ENCODE results near the gene UPF1.

The UPF1 gene

GRCh38 chr19:18791315-18791678, 40.5 kb upstream of the UPF1 start:
- Histone ChIP-seq H3K9ac (ENCODE audit: low read depth, low read length) (no peak overlapping the region), H3K36me3 (ENCODE audit: control insufficient read depth, insufficient read depth, low read length) (no peaks in the 10 kb centered on the region), H3K4me3 (ENCODE audit: low read depth, low read length) (peak overlapping the region; percentile 71), H3K9me3 (ENCODE audit: control insufficient read depth, insufficient read depth, low read length) (no peaks in the 10 kb centered on the region), H3K27me3 (ENCODE audit: control insufficient read depth, insufficient read depth, low read length) (peaks cover 77% of the 10 kb centered on the region), H3K4me1 (ENCODE audit: control insufficient read depth, insufficient read depth, low read length) (peaks cover 3% of the 10 kb centered on the region)

- Histone ChIP-seq H3K27me3 (ENCODE audit: control insufficient read depth, insufficient read depth, low read length) (peaks cover 66% of the 10 kb centered on the region), H3K9me3 (ENCODE audit: control insufficient read depth, insufficient read depth, low read length) (no peaks in the 10 kb centered on the region), H3K36me3 (ENCODE audit: control insufficient read depth, insufficient read depth, low read length) (no peaks in the 10 kb centered on the region), H3K9ac (ENCODE audit: low read depth, low read length) (no peak overlapping the region), H3K4me1 (ENCODE audit: control insufficient read depth, insufficient read depth, low read length) (peaks cover 3% of the 10 kb centered on the region), H3K4me3 (ENCODE audit: low read depth, low read length) (no peak overlapping the region)
These were observed 39.1 kb upstream of the UPF1 start for GRCh38 chr19:18792661-18793060.

DNA sequence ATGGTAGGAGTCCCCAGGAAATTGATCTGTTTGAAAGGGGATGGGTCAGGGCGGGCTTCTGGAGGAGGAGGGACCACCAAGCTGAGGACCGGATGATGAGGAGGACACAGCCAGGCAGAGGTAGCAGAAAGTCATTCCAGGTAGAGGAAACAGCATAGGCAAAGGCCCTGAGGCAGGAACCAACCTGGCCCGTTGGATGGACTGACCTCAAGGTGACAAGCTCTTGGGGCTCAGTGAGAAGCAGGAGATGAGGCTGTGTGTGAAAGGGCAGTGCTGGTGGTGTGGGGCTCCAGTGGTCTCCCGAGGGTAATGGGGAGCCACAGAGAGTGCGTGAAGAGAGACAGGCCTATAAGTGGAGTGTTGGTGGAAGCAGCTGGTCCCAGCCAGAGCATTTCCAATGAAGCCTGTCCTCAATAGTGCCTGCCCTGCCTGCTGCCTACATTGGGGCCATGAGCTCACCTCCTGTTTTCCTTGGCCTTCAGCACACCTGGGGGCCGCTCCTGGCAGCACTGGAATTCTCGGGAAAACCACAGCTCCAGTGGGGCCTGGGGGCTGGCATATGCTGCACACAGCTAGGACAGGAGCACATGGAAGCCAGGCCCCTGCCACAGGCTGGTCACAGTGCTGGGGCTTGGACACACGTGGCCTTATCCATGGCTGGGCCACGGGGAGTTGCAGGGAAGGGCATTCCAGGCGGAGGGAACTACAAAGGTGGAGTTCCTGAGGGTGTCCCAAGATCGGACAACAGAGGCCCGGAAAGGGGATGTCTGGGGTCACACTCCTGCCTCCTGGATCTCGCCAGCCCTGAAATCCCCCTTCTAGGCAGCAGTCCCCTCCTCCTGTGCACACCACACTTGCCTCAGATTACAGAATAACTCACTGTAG, 38.4 kb upstream of the UPF1 start:
- H3K27me3 ChIP-seq (ENCODE audit: control insufficient read depth, insufficient read depth, low read length) = peaks cover 60% of the 10 kb centered on the region

GRCh38 chr19:18794029-18794313, 37.8 kb upstream of the UPF1 start:
- H3K4me3 ChIP-seq (ENCODE audit: low read depth, low read length) = no peak overlapping the region
- H3K9me3 ChIP-seq (ENCODE audit: control insufficient read depth, insufficient read depth, low read length) = no peaks in the 10 kb centered on the region
- H3K36me3 ChIP-seq (ENCODE audit: control insufficient read depth, insufficient read depth, low read length) = no peaks in the 10 kb centered on the region
- peaks cover 58% of the 10 kb centered on the region for H3K27me3 ChIP-seq (ENCODE audit: control insufficient read depth, insufficient read depth, low read length)
- H3K4me1 ChIP-seq (ENCODE audit: control insufficient read depth, insufficient read depth, low read length) = peaks cover 3% of the 10 kb centered on the region
- H3K9ac ChIP-seq (ENCODE audit: low read depth, low read length) = no peak overlapping the region

More for the DNA sequence above, 38.4 kb upstream of the UPF1 start:
- Histone ChIP-seq H3K36me3 (ENCODE audit: control insufficient read depth, insufficient read depth, low read length) (no peaks in the 10 kb centered on the region), H3K9ac (ENCODE audit: low read depth, low read length) (no peak overlapping the region), H3K9me3 (ENCODE audit: control insufficient read depth, insufficient read depth, low read length) (no peaks in the 10 kb centered on the region), H3K4me3 (ENCODE audit: low read depth, low read length) (no peak overlapping the region), H3K4me1 (ENCODE audit: control insufficient read depth, insufficient read depth, low read length) (peaks cover 3% of the 10 kb centered on the region)

DNA sequence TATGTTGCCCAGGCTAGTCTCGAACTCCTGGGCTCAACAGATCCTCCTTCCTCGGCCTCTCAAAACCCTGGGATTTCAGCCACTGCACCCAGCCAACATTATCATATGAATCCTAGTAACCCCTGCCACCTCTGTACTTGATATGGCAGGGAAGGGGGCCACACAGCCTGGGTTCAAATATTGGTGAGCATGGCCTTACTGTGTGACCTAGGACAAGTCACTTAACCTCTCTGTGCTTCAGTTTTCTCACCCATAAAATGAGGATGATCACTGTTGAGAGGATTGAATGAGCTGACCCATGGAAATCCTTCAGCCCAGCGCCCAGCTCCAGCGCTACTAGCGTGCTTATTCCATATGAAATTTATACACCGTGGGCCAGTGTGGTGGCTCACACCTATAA, 37.1 kb upstream of the UPF1 start:
- Histone ChIP-seq H3K27me3 (ENCODE audit: control insufficient read depth, insufficient read depth, low read length) (peaks cover 61% of the 10 kb centered on the region), H3K36me3 (ENCODE audit: control insufficient read depth, insufficient read depth, low read length) (no peaks in the 10 kb centered on the region), H3K4me3 (ENCODE audit: low read depth, low read length) (no peak overlapping the region), H3K9me3 (ENCODE audit: control insufficient read depth, insufficient read depth, low read length) (no peaks in the 10 kb centered on the region), H3K4me1 (ENCODE audit: control insufficient read depth, insufficient read depth, low read length) (peaks cover 3% of the 10 kb centered on the region), H3K9ac (ENCODE audit: low read depth, low read length) (no peak overlapping the region)

DNA sequence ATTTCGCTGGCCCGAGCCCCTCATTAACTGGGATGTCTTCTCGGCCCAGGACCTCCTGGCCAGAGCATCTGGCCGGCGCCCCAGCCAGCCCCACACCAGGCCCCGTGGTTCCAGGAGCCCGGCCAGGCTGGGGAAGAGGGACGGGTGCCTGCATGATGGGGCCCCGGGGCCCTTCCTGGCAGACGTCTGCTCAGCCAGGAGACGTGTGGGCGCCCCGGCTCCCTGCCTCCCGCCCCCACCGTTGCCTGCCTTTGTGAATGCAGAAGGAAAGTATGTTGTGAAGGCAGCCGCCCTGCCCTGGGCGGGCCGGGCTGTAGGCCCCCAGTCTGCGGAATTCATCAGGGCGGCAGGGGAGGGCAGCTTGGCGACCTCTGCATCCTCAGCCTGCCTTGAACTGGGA, 36.2 kb upstream of the UPF1 start:
- Histone ChIP-seq H3K4me1 (ENCODE audit: control insufficient read depth, insufficient read depth, low read length) (no peaks in the 10 kb centered on the region), H3K4me3 (ENCODE audit: low read depth, low read length) (no peak overlapping the region), H3K9ac (ENCODE audit: low read depth, low read length) (no peak overlapping the region), H3K9me3 (ENCODE audit: control insufficient read depth, insufficient read depth, low read length) (no peaks in the 10 kb centered on the region), H3K27me3 (ENCODE audit: control insufficient read depth, insufficient read depth, low read length) (peaks cover 63% of the 10 kb centered on the region), H3K36me3 (ENCODE audit: control insufficient read depth, insufficient read depth, low read length) (no peaks in the 10 kb centered on the region)

- Histone ChIP-seq H3K4me1 (ENCODE audit: control insufficient read depth, insufficient read depth, low read length) (no peaks in the 10 kb centered on the region), H3K36me3 (ENCODE audit: control insufficient read depth, insufficient read depth, low read length) (no peaks in the 10 kb centered on the region), H3K4me3 (ENCODE audit: low read depth, low read length) (no peak overlapping the region), H3K9ac (ENCODE audit: low read depth, low read length) (no peak overlapping the region), H3K9me3 (ENCODE audit: control insufficient read depth, insufficient read depth, low read length) (no peaks in the 10 kb centered on the region), H3K27me3 (ENCODE audit: control insufficient read depth, insufficient read depth, low read length) (peaks cover 59% of the 10 kb centered on the region)
These were observed 35.5 kb upstream of the UPF1 start for GRCh38 chr19:18796239-18796638.

GRCh38 chr19:18798384-18799352, 33.1 kb upstream of the UPF1 start:
- Histone ChIP-seq H3K4me3 (ENCODE audit: low read depth, low read length) (no peak overlapping the region), H3K9ac (ENCODE audit: low read depth, low read length) (no peak overlapping the region), H3K9me3 (ENCODE audit: control insufficient read depth, insufficient read depth, low read length) (no peaks in the 10 kb centered on the region), H3K4me1 (ENCODE audit: control insufficient read depth, insufficient read depth, low read length) (no peaks in the 10 kb centered on the region), H3K36me3 (ENCODE audit: control insufficient read depth, insufficient read depth, low read length) (no peaks in the 10 kb centered on the region), H3K27me3 (ENCODE audit: control insufficient read depth, insufficient read depth, low read length) (peaks cover 35% of the 10 kb centered on the region)

DNA sequence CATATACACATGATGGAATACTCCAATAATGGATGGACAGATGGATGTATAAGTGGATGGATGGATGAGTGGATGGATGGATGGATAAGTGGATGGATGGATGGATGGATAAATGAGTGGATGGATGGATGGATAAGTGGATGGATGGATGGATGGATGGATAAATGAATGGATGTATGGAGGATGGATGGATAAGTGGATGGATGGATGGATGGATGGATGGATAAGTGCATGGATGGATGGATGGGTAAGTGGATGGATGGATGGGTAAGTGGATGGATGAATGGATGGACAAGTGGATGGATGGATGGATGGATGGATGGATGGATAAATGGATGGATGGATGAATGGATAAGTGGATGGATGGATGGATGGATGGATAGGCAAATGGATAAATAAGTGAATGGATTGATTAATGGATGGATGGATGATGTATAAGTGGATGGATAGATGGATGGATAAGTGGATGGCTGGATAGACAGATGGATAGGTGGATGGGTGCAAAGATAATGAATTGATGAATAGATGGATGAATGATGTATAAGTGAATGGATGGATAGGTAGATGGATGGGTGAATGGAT, 32.3 kb upstream of the UPF1 start:
- H3K9ac ChIP-seq (ENCODE audit: low read depth, low read length) = no peak overlapping the region
- H3K36me3 ChIP-seq (ENCODE audit: control insufficient read depth, insufficient read depth, low read length) = no peaks in the 10 kb centered on the region
- no peak overlapping the region for H3K4me3 ChIP-seq (ENCODE audit: low read depth, low read length)
- no peaks in the 10 kb centered on the region for H3K4me1 ChIP-seq (ENCODE audit: control insufficient read depth, insufficient read depth, low read length)
- H3K9me3 ChIP-seq (ENCODE audit: control insufficient read depth, insufficient read depth, low read length) = no peaks in the 10 kb centered on the region
- H3K27me3 ChIP-seq (ENCODE audit: control insufficient read depth, insufficient read depth, low read length) = peaks cover 31% of the 10 kb centered on the region

- Histone ChIP-seq H3K9ac (ENCODE audit: low read depth, low read length) (no peak overlapping the region), H3K4me3 (ENCODE audit: low read depth, low read length) (no peak overlapping the region), H3K36me3 (ENCODE audit: control insufficient read depth, insufficient read depth, low read length) (no peaks in the 10 kb centered on the region), H3K9me3 (ENCODE audit: control insufficient read depth, insufficient read depth, low read length) (no peaks in the 10 kb centered on the region), H3K4me1 (ENCODE audit: control insufficient read depth, insufficient read depth, low read length) (no peaks in the 10 kb centered on the region), H3K27me3 (ENCODE audit: control insufficient read depth, insufficient read depth, low read length) (peaks cover 28% of the 10 kb centered on the region)
These were observed 31.7 kb upstream of the UPF1 start for GRCh38 chr19:18800079-18800478.

- H3K9me3 ChIP-seq (ENCODE audit: control insufficient read depth, insufficient read depth, low read length) = no peaks in the 10 kb centered on the region
These were observed 31.1 kb upstream of the UPF1 start for GRCh38 chr19:18800636-18801035.

More at GRCh38 chr19:18800636-18801035, 31.1 kb upstream of the UPF1 start:
- no peaks in the 10 kb centered on the region for H3K4me1 ChIP-seq (ENCODE audit: control insufficient read depth, insufficient read depth, low read length)
- no peak overlapping the region for H3K4me3 ChIP-seq (ENCODE audit: low read depth, low read length)
- H3K27me3 ChIP-seq (ENCODE audit: control insufficient read depth, insufficient read depth, low read length) = peaks cover 28% of the 10 kb centered on the region
- H3K9ac ChIP-seq (ENCODE audit: low read depth, low read length) = no peak overlapping the region
- no peaks in the 10 kb centered on the region for H3K36me3 ChIP-seq (ENCODE audit: control insufficient read depth, insufficient read depth, low read length)
